ENCODE results near the gene SPESP1.

DNA sequence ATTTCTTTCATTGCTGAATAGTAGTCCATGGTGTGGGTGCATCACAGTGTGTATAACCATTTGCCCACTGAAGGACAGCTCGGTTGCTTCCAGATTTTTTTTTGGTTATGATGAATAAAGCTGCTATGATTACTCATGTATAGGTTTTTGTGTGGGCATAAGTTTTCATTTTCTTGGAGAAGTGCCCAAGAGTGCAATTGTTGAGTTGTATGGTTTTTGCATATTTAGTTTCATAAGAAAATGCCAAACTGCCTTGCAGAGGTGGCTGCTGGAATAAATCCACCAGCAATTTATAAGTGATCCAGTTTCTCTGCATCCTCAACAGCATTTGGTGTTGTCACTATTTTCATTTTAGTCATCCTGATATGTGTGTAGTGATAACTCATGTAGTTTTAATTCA is 8.4 kb upstream of the SPESP1 start:
- TF ChIP-seq CTCF (IDR thresholded peaks at IDR 0.05) (no peak), POLR2A (IDR thresholded peaks at IDR 0.05) (no peak)
